Testis (tissue), 3 donors: ENCODE measurements around the gene CPT1B. TPM values are rescaled to one million over a fixed set of nuclear protein-coding genes. Genes with fewer than 3 reads are reported as not detected.

Experiments
- DNase-seq: peaks from one replicate; pipeline ENCODE4 v3.0.0-alpha.2; 2019
- H3K27ac ChIP-seq, 2 donors: fragments of 200-600 bp; sonication (generic); one replicate each; pipeline ENCODE4 v1.5.1; 2019
- H3K27me3 ChIP-seq: fragments of 200-600 bp; sonication (generic); one replicate; pipeline ENCODE4 v1.5.1; 2019
- H3K36me3 ChIP-seq: fragments of 200-600 bp; sonication (generic); one replicate; pipeline ENCODE4 v1.5.1; 2017; ENCODE audit warnings: low read depth; ENCODE audit errors: missing control alignments
- H3K4me1 ChIP-seq: fragments of 200-600 bp; sonication (generic); one replicate; pipeline ENCODE4 v1.5.1; 2019
- H3K4me3 ChIP-seq, 2 donors: fragments of 200-600 bp; sonication (generic); one replicate each; pipeline ENCODE4 v1.5.1; 2017 to 2019
- H3K9me3 ChIP-seq: fragments of 200-600 bp; sonication (generic); one replicate; pipeline ENCODE4 v1.5.1; 2017
- POLR2A ChIP-seq: fragments of 450-650 bp; IDR thresholded peaks from one replicate; pipeline ENCODE4 v1.6.1; 2017; ENCODE audit warnings: antibody characterized with exemption, mild to moderate bottlenecking, moderate library complexity
- whole genome bisulfite sequencing, 2 donors: methylation state at CpG; one replicate each; pipeline ENCODE4 v1.1.5; 2018; 5-methylcytosine and 5-hydroxymethylcytosine counted together
- intact Hi-C: fragments of 100-400 bp; cut with DNase I; formaldehyde crosslinking; loops from one replicate; pipeline ENCODE4 v1.15.1; 2023; ENCODE audit warnings: low total_unique reads
- polyA plus RNA-seq: library from polyadenylated mRNA; stranded (reverse); fragments of 350-450 nt; fragmentation: Illumina TruSeq; extraction: RNeasy Lipid Tissue Mini Kit (QIAGEN cat#74804); gene quantifications from one replicate; pipeline ENCODE4 v1.2.3, GENCODE V29; 2014; ENCODE audit warnings: low read depth, low replicate concordance; ENCODE audit not compliant: insufficient read depth
- total RNA-seq, 2 donors: library from RNA; depleted of rRNA; stranded (reverse); fragments of >200 nt; gene quantifications; one replicate each; pipeline ENCODE4 v1.2.3, GENCODE V29; 2016
- TF ChIP-seq, protein P1 (sequence below), 3 experiments: fragments of 450-650 bp in 2 of 3; fragments of 200-600 bp in 1 of 3; sonication (generic) in 1 of 3; IDR thresholded peaks; one replicate each; pipeline ENCODE4 v1.5.1; 2016 to 2019; ENCODE audit warnings: antibody characterized with exemption in 3 of 3, mild to moderate bottlenecking in 2 of 3, moderate library complexity in 1 of 3

CPT1B gene
- total and polyA plus RNA-seq, 3 donors from 2014 or later: 103 to 224 (median 123) TPM

DNA sequence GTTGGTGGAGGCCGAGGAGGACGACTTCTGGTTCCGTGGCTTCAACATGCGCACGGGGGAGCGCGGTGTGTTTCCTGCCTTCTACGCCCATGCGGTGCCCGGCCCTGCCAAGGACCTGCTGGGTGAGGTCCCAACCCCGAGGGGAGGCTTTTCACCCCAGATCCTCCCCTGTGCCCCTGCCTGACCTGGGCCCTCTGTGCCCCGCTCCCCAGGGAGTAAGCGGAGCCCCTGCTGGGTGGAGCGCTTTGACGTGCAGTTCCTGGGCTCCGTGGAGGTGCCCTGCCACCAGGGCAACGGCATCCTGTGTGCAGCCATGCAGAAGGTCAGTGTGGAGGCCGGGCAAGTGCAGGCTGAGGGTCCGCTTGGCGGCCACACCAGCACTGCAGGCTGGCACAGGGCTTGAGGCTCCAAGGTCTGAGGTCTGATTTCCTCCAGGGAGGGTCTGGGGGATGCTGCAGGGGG, 27.4 kb upstream of the CPT1B start:
- Histone ChIP-seq H3K4me3 (no peak overlapping the region), H3K4me1 (peaks cover 8% of the 10 kb centered on the region), H3K36me3 (no peaks in the 10 kb centered on the region), H3K9me3 (no peaks in the 10 kb centered on the region), H3K27ac (no peak overlapping the region), H3K27me3 (no peaks in the 10 kb centered on the region)
- WGBS, 2 donors: 87 to 92% methylated on average over 3 to 20 of the region's 20 CpGs
- intact Hi-C loops: no loop called here
- DNase-seq: no peak
- TF ChIP-seq POLR2A: no peak
- TF ChIP-seq, protein P1, sequence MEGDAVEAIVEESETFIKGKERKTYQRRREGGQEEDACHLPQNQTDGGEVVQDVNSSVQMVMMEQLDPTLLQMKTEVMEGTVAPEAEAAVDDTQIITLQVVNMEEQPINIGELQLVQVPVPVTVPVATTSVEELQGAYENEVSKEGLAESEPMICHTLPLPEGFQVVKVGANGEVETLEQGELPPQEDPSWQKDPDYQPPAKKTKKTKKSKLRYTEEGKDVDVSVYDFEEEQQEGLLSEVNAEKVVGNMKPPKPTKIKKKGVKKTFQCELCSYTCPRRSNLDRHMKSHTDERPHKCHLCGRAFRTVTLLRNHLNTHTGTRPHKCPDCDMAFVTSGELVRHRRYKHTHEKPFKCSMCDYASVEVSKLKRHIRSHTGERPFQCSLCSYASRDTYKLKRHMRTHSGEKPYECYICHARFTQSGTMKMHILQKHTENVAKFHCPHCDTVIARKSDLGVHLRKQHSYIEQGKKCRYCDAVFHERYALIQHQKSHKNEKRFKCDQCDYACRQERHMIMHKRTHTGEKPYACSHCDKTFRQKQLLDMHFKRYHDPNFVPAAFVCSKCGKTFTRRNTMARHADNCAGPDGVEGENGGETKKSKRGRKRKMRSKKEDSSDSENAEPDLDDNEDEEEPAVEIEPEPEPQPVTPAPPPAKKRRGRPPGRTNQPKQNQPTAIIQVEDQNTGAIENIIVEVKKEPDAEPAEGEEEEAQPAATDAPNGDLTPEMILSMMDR (IDR thresholded peaks at IDR 0.05): no peak

DNA sequence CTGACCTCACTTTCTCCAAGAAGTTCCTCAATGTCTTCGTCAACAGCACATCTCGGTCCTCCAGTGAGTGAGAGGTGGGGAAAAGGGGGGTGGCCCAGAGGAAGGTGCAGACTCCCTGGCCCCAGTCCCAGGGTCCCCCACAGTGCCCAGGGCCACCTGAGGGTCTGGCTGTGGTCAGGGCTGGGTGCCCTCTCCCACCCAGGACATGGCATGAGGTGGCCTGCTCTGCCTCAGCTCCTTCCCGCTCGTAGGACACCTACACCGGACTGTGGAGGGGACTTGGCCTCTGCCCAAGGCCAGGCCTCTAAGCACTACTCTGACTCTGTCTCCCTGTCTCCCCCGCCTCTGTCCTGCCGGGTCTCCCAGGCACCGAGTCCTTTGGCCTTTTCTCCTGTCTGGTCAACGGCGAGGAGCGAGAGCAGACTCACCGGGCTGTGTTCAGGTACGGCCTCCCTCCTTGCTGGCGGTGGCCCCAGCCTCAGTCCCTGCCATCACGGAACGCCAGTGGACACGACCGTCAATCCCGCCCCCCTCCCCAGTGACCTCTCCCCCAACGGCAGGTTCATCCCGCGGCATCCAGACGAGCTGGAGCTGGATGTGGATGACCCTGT, 26.9 kb upstream of the CPT1B start:
- WGBS, 2 donors: 77 to 84% methylated on average over 14 to 23 of the region's 23 CpGs
- no peak overlapping the region for H3K27ac ChIP-seq
- no peak for DNase-seq
- intact Hi-C loops: no loop called here
- H3K4me3 ChIP-seq: no peak overlapping the region
- H3K9me3 ChIP-seq: no peaks in the 10 kb centered on the region
- peaks cover 8% of the 10 kb centered on the region for H3K4me1 ChIP-seq
- no peaks in the 10 kb centered on the region for H3K36me3 ChIP-seq
- no peaks in the 10 kb centered on the region for H3K27me3 ChIP-seq
- TF ChIP-seq, protein P1 (IDR thresholded peaks at IDR 0.05): no peak
- no peak for TF ChIP-seq POLR2A

DNA sequence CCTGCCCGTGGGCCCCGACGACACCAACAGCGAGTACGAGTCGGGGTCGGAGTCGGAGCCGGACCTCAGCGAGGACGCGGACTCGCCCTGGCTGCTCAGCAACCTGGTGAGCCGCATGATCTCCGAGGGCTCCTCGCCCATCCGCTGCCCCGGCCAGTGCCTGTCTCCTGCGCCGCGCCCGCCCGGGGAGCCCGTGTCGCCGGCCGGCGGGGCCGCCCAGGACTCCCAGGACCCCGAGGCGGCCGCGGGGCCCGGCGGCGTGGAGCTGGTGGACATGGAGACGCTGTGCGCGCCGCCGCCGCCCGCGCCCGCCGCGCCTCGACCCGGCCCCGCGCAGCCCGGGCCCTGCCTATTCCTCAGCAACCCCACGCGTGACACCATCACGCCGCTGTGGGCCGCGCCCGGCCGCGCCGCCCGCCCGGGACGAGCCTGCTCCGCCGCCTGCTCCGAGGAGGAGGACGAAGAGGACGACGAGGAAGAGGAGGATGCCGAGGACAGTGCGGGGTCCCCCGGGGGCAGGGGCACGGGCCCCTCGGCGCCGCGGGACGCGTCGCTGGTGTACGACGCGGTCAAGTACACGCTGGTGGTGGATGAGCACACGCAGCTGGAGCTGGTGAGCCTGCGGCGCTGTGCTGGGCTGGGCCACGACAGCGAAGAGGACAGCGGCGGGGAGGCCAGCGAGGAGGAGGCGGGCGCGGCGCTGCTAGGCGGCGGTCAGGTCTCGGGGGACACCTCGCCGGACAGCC, 26.2 kb upstream of the CPT1B start:
- peak overlapping the region in 1 of 2 donors; percentile 17 for H3K4me3 ChIP-seq
- no peak overlapping the region for H3K27ac ChIP-seq
- WGBS, 2 donors: 76 to 80% methylated on average over 38 to 99 of the region's 103 CpGs
- H3K4me1 ChIP-seq: peaks cover 11% of the 10 kb centered on the region
- intact Hi-C loops: no loop called here
- DNase-seq: no peak
- H3K27me3 ChIP-seq: no peaks in the 10 kb centered on the region
- H3K36me3 ChIP-seq: no peaks in the 10 kb centered on the region
- H3K9me3 ChIP-seq: no peaks in the 10 kb centered on the region
- TF ChIP-seq, protein P1 (IDR thresholded peaks at IDR 0.05): no peak
- no peak for TF ChIP-seq POLR2A

DNA sequence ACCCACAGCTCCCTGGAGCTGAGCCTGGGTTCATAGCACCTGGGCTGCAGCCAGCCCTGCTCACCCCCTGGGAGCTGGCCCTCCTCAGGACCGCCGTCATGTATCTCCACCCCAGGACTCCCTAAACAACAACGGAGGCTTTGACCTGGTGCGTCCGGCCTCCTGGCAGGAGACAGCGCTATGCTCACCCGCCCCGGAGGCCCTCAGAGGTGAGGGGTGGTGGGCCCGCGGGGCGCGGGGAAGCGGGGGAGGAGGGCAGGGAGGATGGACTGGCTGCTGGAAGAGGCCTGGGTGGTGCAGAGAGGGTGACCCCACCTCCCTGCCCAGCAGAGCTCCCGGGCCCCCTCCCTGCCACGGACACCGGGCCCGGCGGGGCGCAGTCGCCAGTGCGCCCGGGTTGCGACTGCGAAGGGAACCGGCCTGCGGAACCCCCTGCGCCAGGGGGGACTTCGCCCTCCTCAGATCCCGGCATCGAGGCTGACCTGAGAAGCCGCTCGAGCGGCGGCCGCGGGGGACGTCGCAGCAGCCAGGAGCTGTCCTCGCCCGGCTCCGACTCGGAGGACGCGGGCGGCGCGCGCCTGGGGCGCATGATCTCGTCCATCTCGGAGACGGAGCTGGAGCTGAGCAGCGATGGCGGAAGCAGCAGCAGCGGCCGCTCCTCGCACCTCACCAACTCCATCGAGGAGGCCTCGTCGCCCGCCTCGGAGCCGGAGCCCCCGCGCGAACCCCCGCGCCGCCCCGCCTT, 25.5 kb upstream of the CPT1B start:
- intact Hi-C loops: no loop called here
- H3K9me3 ChIP-seq: no peaks in the 10 kb centered on the region
- H3K36me3 ChIP-seq: no peaks in the 10 kb centered on the region
- peaks cover 11% of the 10 kb centered on the region for H3K4me1 ChIP-seq
- peak overlapping the region in 1 of 2 donors; percentile 17 for H3K4me3 ChIP-seq
- TF ChIP-seq, protein P1 (IDR thresholded peaks at IDR 0.05): no peak
- TF ChIP-seq POLR2A: no peak
- no peak for DNase-seq
- no peaks in the 10 kb centered on the region for H3K27me3 ChIP-seq
- WGBS, 2 donors: 47 to 72% methylated on average over 21 to 63 of the region's 70 CpGs
- H3K27ac ChIP-seq: no peak overlapping the region
